ENCODE measurements around the gene CTDSPL.

DNA sequence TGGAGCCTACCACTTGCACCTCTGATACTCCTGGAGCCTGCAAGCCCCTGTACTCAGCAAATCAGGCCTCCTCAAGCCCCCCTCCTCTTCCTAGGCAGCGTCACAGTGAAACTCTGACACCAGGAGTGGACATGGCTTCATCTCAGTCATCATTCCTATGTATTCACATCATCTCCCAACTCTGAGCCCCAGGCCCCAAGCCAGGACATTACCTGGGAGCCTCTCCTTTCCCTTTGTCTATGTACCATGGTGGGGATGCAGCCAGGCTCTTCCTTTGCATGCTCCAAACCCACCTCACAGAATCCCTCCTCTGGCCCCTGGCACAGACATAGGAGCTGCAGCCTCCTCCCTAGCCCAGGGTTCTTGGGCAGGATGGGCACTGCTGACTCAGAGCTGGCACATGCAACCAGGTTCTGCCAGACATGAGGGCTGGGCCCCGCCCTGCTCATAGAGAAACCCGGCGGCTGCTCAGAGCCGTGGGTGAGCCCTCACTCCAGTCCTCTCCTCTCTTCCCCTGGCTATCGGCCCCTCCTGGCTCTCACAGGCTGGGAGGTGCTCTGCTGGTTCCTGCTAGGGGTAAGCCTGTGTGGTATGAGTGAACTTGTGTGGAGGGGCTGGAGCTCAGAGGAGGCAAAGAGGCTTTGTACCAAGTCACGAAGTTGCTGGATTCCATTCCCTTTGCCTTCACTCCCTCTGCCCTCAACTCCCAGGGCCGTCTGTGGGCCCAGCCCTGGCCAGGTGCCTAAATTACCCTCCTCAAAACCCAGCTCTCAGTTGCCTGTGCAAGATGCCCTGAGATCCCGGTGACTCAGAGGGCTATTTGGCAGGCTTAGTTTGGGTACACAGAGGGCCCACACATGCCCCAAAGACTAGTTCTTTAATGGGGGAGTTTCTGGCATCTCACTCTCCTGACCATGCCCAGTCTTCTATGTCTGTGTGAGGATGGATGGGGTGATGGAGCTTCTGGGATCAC, 169.6 kb downstream of the CTDSPL start:
- TF ChIP-seq POLR2A (IDR thresholded peaks at IDR 0.05) (no peak), CTCF (IDR thresholded peaks at IDR 0.05) (no peak), POLR2AphosphoS5 (IDR thresholded peaks at IDR 0.05) (peak in 1 of 3 donors; percentile 34), EP300 (IDR thresholded peaks at IDR 0.05; ENCODE audit: low read depth) (no peak)
